IMR-90 (cell line): ENCODE results near the gene MTOR. TPM values are rescaled to one million over a fixed set of nuclear protein-coding genes. Genes with fewer than 3 reads are reported as not detected.

Experiments
- ATAC-seq: fragments of 200-7000 bp; cut with Tn5 transposase; 2 replicates; pipeline ENCODE4 v1.9.1; 2020; ENCODE audit warnings: low read depth, mild to moderate bottlenecking, moderate library complexity
- BruUV-seq: library from RNA; stranded (reverse); fragments of 400-500 nt; replicated peaks from 2 replicates; lab custom pipeline; 2021; lab: Mats Ljungman, UMichigan
- CTCF ChIA-PET: fragments of 300-600 bp; formaldehyde crosslinking; extraction: SDS; loops from one replicate; lab custom pipeline; 2021; ENCODE audit warnings: antibody characterized with exemption; lab: Yijun Ruan, JAX
- POLR2A ChIA-PET: fragments of 300-600 bp; sonication (Branson Sonifier 250); formaldehyde crosslinking; loops from one replicate; lab custom pipeline; 2022; ENCODE audit warnings: antibody characterized with exemption; ENCODE audit not compliant: unreplicated experiment; lab: Charles Lee
- DNase-seq: peaks from one replicate; pipeline ENCODE4 v3.0.0; 2013
- H2AFZ ChIP-seq: replicated peaks from 2 replicates; pipeline ENCODE3; 2013; ENCODE audit warnings: low read length, mild to moderate bottlenecking; ENCODE audit not compliant: poor library complexity
- H2AK5ac ChIP-seq: 2 replicates; pipeline ENCODE4 v1.6.1; 2013; ENCODE audit warnings: low read depth, low read length, inconsistent platforms
- H2AK9ac ChIP-seq: replicated peaks from 2 replicates; pipeline ENCODE3; 2013; ENCODE audit warnings: mild to moderate bottlenecking, low read depth, low read length, moderate library complexity; ENCODE audit not compliant: poor library complexity
- H2BK120ac ChIP-seq: 2 replicates; pipeline ENCODE4 v1.6.1; 2013; ENCODE audit warnings: low read depth, low read length, inconsistent platforms
- H2BK15ac ChIP-seq: 3 replicates; pipeline ENCODE4 v1.6.1; 2013; ENCODE audit warnings: low read depth, low read length, inconsistent platforms
- H2BK20ac ChIP-seq: 2 replicates; pipeline ENCODE4 v1.6.1; 2013; ENCODE audit warnings: low read depth, mild to moderate bottlenecking, inconsistent platforms, low read length, moderate library complexity
- H2BK5ac ChIP-seq: 2 replicates; pipeline ENCODE4 v1.6.1; 2013; ENCODE audit warnings: mild to moderate bottlenecking, low read depth, low read length, inconsistent platforms; ENCODE audit not compliant: poor library complexity, severe bottlenecking
- H3K14ac ChIP-seq: replicated peaks from 2 replicates; pipeline ENCODE4 v1.6.1; 2013; ENCODE audit warnings: low read depth, low read length, inconsistent platforms
- H3K18ac ChIP-seq: 2 replicates; pipeline ENCODE4 v1.6.1; 2013; ENCODE audit warnings: low read depth, low read length, control low read depth
- H3K23ac ChIP-seq: 2 replicates; pipeline ENCODE4 v1.6.1; 2013; ENCODE audit warnings: low read depth, low read length, inconsistent platforms
- H3K27ac ChIP-seq: 2 replicates; pipeline ENCODE4 v1.5.1; 2013; ENCODE audit warnings: mild to moderate bottlenecking, control low read depth, low read length; ENCODE audit not compliant: insufficient read depth
- H3K27me3 ChIP-seq: 2 replicates; pipeline ENCODE4 v1.6.1; 2013; ENCODE audit warnings: low read length; ENCODE audit not compliant: control insufficient read depth, insufficient read depth
- H3K36me3 ChIP-seq: 2 replicates; pipeline ENCODE4 v1.6.1; 2013; ENCODE audit warnings: low read length, mixed read lengths; ENCODE audit not compliant: control insufficient read depth, insufficient read depth
- H3K4ac ChIP-seq: 2 replicates; pipeline ENCODE4 v1.6.1; 2013; ENCODE audit warnings: low read depth, low read length, inconsistent platforms
- H3K4me1 ChIP-seq: 2 replicates; pipeline ENCODE4 v1.6.1; 2013; ENCODE audit warnings: low read length, mixed read lengths; ENCODE audit not compliant: control insufficient read depth, insufficient read depth
- H3K4me2 ChIP-seq: 2 replicates; pipeline ENCODE4 v1.6.1; 2013; ENCODE audit warnings: low read depth, mild to moderate bottlenecking, control low read depth, low read length, moderate library complexity
- H3K4me3 ChIP-seq: 2 replicates; pipeline ENCODE4 v1.5.1; 2013; ENCODE audit warnings: low read depth, mild to moderate bottlenecking, control low read depth, low read length, moderate library complexity; ENCODE audit not compliant: insufficient read depth
- H3K56ac ChIP-seq: 2 replicates; pipeline ENCODE4 v1.6.1; 2013; ENCODE audit warnings: low read length, inconsistent platforms; ENCODE audit not compliant: insufficient read depth; ENCODE audit errors: extremely low read depth
- H3K79me1 ChIP-seq, 2 experiments: 2 replicates each; pipeline ENCODE4 v1.6.1; 2013; ENCODE audit warnings: low read length in 2 of 2, inconsistent platforms in 1 of 2, low read depth in 1 of 2
- H3K9ac ChIP-seq: 2 replicates; pipeline ENCODE4 v1.6.1; 2013; ENCODE audit warnings: low read depth, low read length, control low read depth
- H3K9me1 ChIP-seq: 2 replicates; pipeline ENCODE4 v1.6.1; 2013; ENCODE audit warnings: low read length, inconsistent platforms; ENCODE audit not compliant: insufficient read depth
- H3K9me3 ChIP-seq: 2 replicates; pipeline ENCODE4 v1.6.1; 2013; ENCODE audit warnings: low read length; ENCODE audit not compliant: control insufficient read depth, insufficient read depth
- H4K20me1 ChIP-seq: 2 replicates; pipeline ENCODE4 v1.6.1; 2013; ENCODE audit warnings: low read length, inconsistent platforms; ENCODE audit not compliant: insufficient read depth
- H4K5ac ChIP-seq: 2 replicates; pipeline ENCODE4 v1.6.1; 2013; ENCODE audit warnings: mild to moderate bottlenecking, low read depth, low read length, control low read depth
- H4K8ac ChIP-seq, 2 experiments: 2 replicates each; pipeline ENCODE4 v1.6.1; 2013; ENCODE audit warnings: low read depth in 2 of 2, low read length in 2 of 2, control low read depth in 1 of 2, inconsistent platforms in 1 of 2
- H4K91ac ChIP-seq: 2 replicates; pipeline ENCODE4 v1.6.1; 2013; ENCODE audit warnings: low read depth, low read length, inconsistent platforms; ENCODE audit not compliant: insufficient read depth
- BHLHE40 ChIP-seq: fragments of 150-350 bp; IDR thresholded peaks from 2 replicates; pipeline ENCODE4 v1.6.1; 2016; ENCODE audit warnings: mild to moderate bottlenecking, low read depth, low read length
- CEBPB ChIP-seq: IDR thresholded peaks from 2 replicates; pipeline ENCODE4 v1.6.1; 2012; ENCODE audit warnings: low read depth, low read length, improper control_type of control experiment
- CHD1 ChIP-seq: IDR thresholded peaks from 2 replicates; pipeline ENCODE4 v1.6.1; 2012; ENCODE audit warnings: low read depth, low read length, improper control_type of control experiment
- CTCF ChIP-seq: conservative IDR thresholded peaks from 2 replicates; pipeline ENCODE4 v1.5.1; 2012; ENCODE audit warnings: mild to moderate bottlenecking, low read depth, low read length, improper control_type of control experiment
- ELK1 ChIP-seq: fragments of 150-350 bp; IDR thresholded peaks from 2 replicates; pipeline ENCODE4 v1.6.1; 2016; ENCODE audit warnings: low read depth, mild to moderate bottlenecking, low read length, moderate library complexity, borderline replicate concordance
- FOS ChIP-seq: fragments of 150-350 bp; IDR thresholded peaks from 2 replicates; pipeline ENCODE4 v1.6.1; 2016; ENCODE audit warnings: low read depth, low read length
- MAFK ChIP-seq: IDR thresholded peaks from 2 replicates; pipeline ENCODE4 v1.6.1; 2012; ENCODE audit warnings: low read depth, low read length, improper control_type of control experiment
- MAZ ChIP-seq: IDR thresholded peaks from 2 replicates; pipeline ENCODE4 v1.6.1; 2012; ENCODE audit warnings: low read depth, mild to moderate bottlenecking, low read length, improper control_type of control experiment, moderate library complexity, borderline replicate concordance
- MXI1 ChIP-seq: IDR thresholded peaks from 2 replicates; pipeline ENCODE4 v1.6.1; 2012; ENCODE audit warnings: low read depth, mild to moderate bottlenecking, low read length, moderate library complexity, borderline replicate concordance
- NFE2L2 ChIP-seq: fragments of 150-350 bp; IDR thresholded peaks from 2 replicates; pipeline ENCODE4 v1.6.1; 2016; ENCODE audit warnings: low read depth, mild to moderate bottlenecking, low read length
- POLR2A ChIP-seq: IDR thresholded peaks from 2 replicates; pipeline ENCODE4 v1.6.1; 2012; ENCODE audit warnings: mild to moderate bottlenecking, low read depth, low read length
- RAD21 ChIP-seq: IDR thresholded peaks from 2 replicates; pipeline ENCODE4 v1.6.1; 2012; ENCODE audit warnings: low read length, improper control_type of control experiment
- RCOR1 ChIP-seq: IDR thresholded peaks from 2 replicates; pipeline ENCODE4 v1.6.1; 2012; ENCODE audit warnings: mild to moderate bottlenecking, low read length, improper control_type of control experiment; ENCODE audit not compliant: insufficient replicate concordance
- RFX5 ChIP-seq: IDR thresholded peaks from 2 replicates; pipeline ENCODE4 v1.8.0; 2012; ENCODE audit warnings: low read depth, mild to moderate bottlenecking, low read length, moderate library complexity
- SMC3 ChIP-seq: fragments of 150-350 bp; IDR thresholded peaks from 2 replicates; pipeline ENCODE4 v1.6.1; 2016; ENCODE audit warnings: low read depth, mild to moderate bottlenecking, antibody characterized with exemption, low read length, moderate library complexity
- USF2 ChIP-seq: fragments of 150-350 bp; IDR thresholded peaks from 2 replicates; pipeline ENCODE4 v1.6.1; 2017; ENCODE audit warnings: mild to moderate bottlenecking, antibody characterized with exemption, low read length, low read depth
- WGBS, 2 experiments: methylation state at CpG; one replicate each; pipeline versions ENCODE4 v1.1.5 to v1.1.7; 2013; ENCODE audit warnings: missing lambda C conversion rate in 2 of 2; ENCODE audit not compliant: insufficient read length in 1 of 2; ENCODE audit errors: extremely low coverage in 2 of 2; 5-methylcytosine and 5-hydroxymethylcytosine counted together
- dilution Hi-C: fragments of 300-500 bp; cut with HindIII; formaldehyde crosslinking; loops from one replicate; pipeline ENCODE4 v1.14.3; 2018; ENCODE audit warnings: low sequenced_read_pairs; ENCODE audit not compliant: unreplicated experiment
- in situ Hi-C: fragments of 300-500 bp; cut with MboI; formaldehyde crosslinking; loops from 3 replicates; pipeline ENCODE4 v1.14.3; 2019; ENCODE audit warnings: low sequenced_read_pairs, inconsistent platforms, mixed read lengths
- intact Hi-C: fragments of 100-400 bp; cut with micrococcal nuclease; formaldehyde crosslinking; loops from 2 replicates; pipeline ENCODE4 v1.10.0; 2022
- polyA plus RNA-seq, 3 experiments: library from polyadenylated mRNA; depleted of rRNA; stranded (reverse); fragments of >200 nt; gene quantifications; 2 replicates each; pipeline ENCODE4 v1.2.3, GENCODE V29; 2012; ENCODE audit warnings: low replicate concordance in 1 of 3
- total RNA-seq: library from RNA; depleted of rRNA; stranded (reverse); fragments of >200 nt; gene quantifications from 2 replicates; pipeline ENCODE4 v1.2.3, GENCODE V29; 2012

Gene MTOR
- total and polyA plus RNA-seq, 2 of the 4 experiments (the other 2 are of a cell fraction) = 19.2 to 36.7 TPM

- dilution Hi-C loops (no loop called here), in situ Hi-C loops (no loop called here), intact Hi-C loops (no loop called here)
- TF ChIP-seq MXI1 = no peak
- no peak for TF ChIP-seq CEBPB
- no peak for TF ChIP-seq BHLHE40
- no peak for TF ChIP-seq CTCF
- TF ChIP-seq POLR2A = no peak
- TF ChIP-seq RAD21 = no peak
- TF ChIP-seq MAZ = no peak
- no peak for TF ChIP-seq RFX5
- TF ChIP-seq USF2 = no peak
- TF ChIP-seq FOS = no peak
- no peak for TF ChIP-seq MAFK
- no peak for TF ChIP-seq SMC3
- no peak for TF ChIP-seq NFE2L2
- no peak for TF ChIP-seq CHD1
- TF ChIP-seq RCOR1 = no peak
- TF ChIP-seq ELK1 = no peak
- Histone ChIP-seq H3K23ac (no peak overlapping the region), H3K79me1 (no peaks in the 10 kb centered on the region), H3K4me2 (no peak overlapping the region), H3K18ac (no peak overlapping the region), H3K4ac (no peak overlapping the region), H4K20me1 (no peaks in the 10 kb centered on the region), H4K91ac (no peak overlapping the region), H2BK5ac (no peak overlapping the region), H3K27me3 (no peaks in the 10 kb centered on the region), H3K9me3 (no peaks in the 10 kb centered on the region), H3K9ac (no peak overlapping the region), H3K27ac (no peak overlapping the region), H3K14ac (no peak overlapping the region), H2AK5ac (no peak overlapping the region), H2BK15ac (no peak overlapping the region), H2BK20ac (no peak overlapping the region), H3K4me3 (no peak overlapping the region), H4K8ac (no peak overlapping the region), H2BK120ac (no peak overlapping the region), H3K4me1 (no peaks in the 10 kb centered on the region), H2AFZ (no peak overlapping the region), H4K5ac (no peak overlapping the region), H3K9me1 (0 out of 2 replicates have a peak, but pooled peaks cover 3% of the 10 kb centered on the region), H2AK9ac (no peak overlapping the region), H3K56ac (no peak overlapping the region), H3K36me3 (peaks cover 50% of the 10 kb centered on the region)
- no peak for DNase-seq
- no CpG with 5 or more reads among the region's 4 CpGs for WGBS, 2 experiments
- ChIA-PET CTCF (interaction anchor here (1.2 to 1.6 kb wide), 2 partner anchors 22 to 192 kb away, joined by 3 to 6 read pairs; no protein-coding TSS in a partner anchor), POLR2A (no interaction called here)
- no TSS peak for BruUV-seq
- ATAC-seq = no peak
Measured at GRCh38 chr1:11229203-11229602, 33.1 kb downstream of the MTOR start.
